NCI-H2227 treated with DMSO at 0.1 percent for 48 hours (cell line): ENCODE results near the gene JPH3.

ENCODE experiments used
- DNase-seq: peaks from one replicate; lab custom pipeline; 2025; lab: John Stamatoyannopoulos, UW

The JPH3 gene

GRCh38 chr16:87697792-87698191 lies 95.5 kb downstream of the JPH3 start:
- no peak for DNase-seq

GRCh38 chr16:87698241-87698640 lies 95.9 kb downstream of the JPH3 start:
- DNase-seq, result no peak

GRCh38 chr16:87698676-87699199 lies 96.4 kb downstream of the JPH3 start:
- DNase-seq, result no peak

- no peak for DNase-seq
Observed at GRCh38 chr16:87700406-87701077, 98.2 kb downstream of the JPH3 start.

GRCh38 chr16:87701078-87701460 lies 98.8 kb downstream of the JPH3 start:
- no peak for DNase-seq

- no peak for DNase-seq
Observed at GRCh38 chr16:87701505-87701921, 99.2 kb downstream of the JPH3 start.

- DNase-seq, result no peak
Observed at GRCh38 chr16:87702325-87702811, 100.1 kb downstream of the JPH3 start.

GRCh38 chr16:87703071-87703470 lies 100.8 kb downstream of the JPH3 start:
- DNase-seq, result no peak

GRCh38 chr16:87703835-87704375 lies 101.6 kb downstream of the JPH3 start:
- no peak for DNase-seq

- DNase-seq, result no peak
Observed at GRCh38 chr16:87704754-87705353, 102.5 kb downstream of the JPH3 start.

GRCh38 chr16:87705771-87706277 lies 103.5 kb downstream of the JPH3 start:
- no peak for DNase-seq

GRCh38 chr16:87706278-87707000 lies 104.1 kb downstream of the JPH3 start:
- no peak for DNase-seq

- DNase-seq, result no peak
Observed at GRCh38 chr16:87707097-87707496, 104.8 kb downstream of the JPH3 start.

GRCh38 chr16:87707714-87708580 lies 105.6 kb downstream of the JPH3 start:
- DNase-seq, result no peak

GRCh38 chr16:87708881-87709638 lies 106.8 kb downstream of the JPH3 start:
- no peak for DNase-seq

GRCh38 chr16:87709677-87710076 lies 107.4 kb downstream of the JPH3 start:
- no peak for DNase-seq

- DNase-seq, result no peak
Observed at GRCh38 chr16:87710887-87711286, 108.6 kb downstream of the JPH3 start.

- DNase-seq, result no peak
Observed at GRCh38 chr16:87712184-87712762, 110.0 kb downstream of the JPH3 start.

GRCh38 chr16:87713451-87714229 lies 111.3 kb downstream of the JPH3 start:
- no peak for DNase-seq
